Measurements from ENCODE around the gene RMND1. TPM values are rescaled to one million over a fixed set of nuclear protein-coding genes. Genes with fewer than 3 reads are reported as not detected.
"Not testable (repeated sequence)": the region's sequence is repeated elsewhere in the genome, so short reads cannot be mapped to it uniquely, and the experiment has no call there.

Gene RMND1
- polyA plus RNA-seq, 3 donors, result 43.9 to 49.1 (median 48.3) TPM

- no peak for DNase-seq
These were observed 24.0 kb upstream of the RMND1 start for GRCh38 chr6:151475653-151476523.

- DNase-seq, result no peak
These were observed 12.8 kb upstream of the RMND1 start for GRCh38 chr6:151464702-151465101.

GRCh38 chr6:151461673-151462072, 9.7 kb upstream of the RMND1 start:
- DNase-seq, result no peak

GRCh38 chr6:151455751-151456398, 3.9 kb upstream of the RMND1 start:
- not testable (repeated sequence) for DNase-seq

- DNase-seq, result no peak
These were observed 963 bp upstream of the RMND1 start for GRCh38 chr6:151452750-151453427.

- no peak for DNase-seq
These were observed 443 bp downstream of the RMND1 start for GRCh38 chr6:151451417-151451949.

GRCh38 chr6:151450928-151451327, 998 bp downstream of the RMND1 start:
- not testable (repeated sequence) for DNase-seq

- DNase-seq, result no peak
These were observed 3.3 kb downstream of the RMND1 start for GRCh38 chr6:151448623-151449022.

- DNase-seq, result no peak
These were observed 4.7 kb downstream of the RMND1 start for GRCh38 chr6:151447237-151447636.

GRCh38 chr6:151445482-151445881, 6.4 kb downstream of the RMND1 start:
- no peak for DNase-seq

- no peak for DNase-seq
These were observed 7.9 kb downstream of the RMND1 start for GRCh38 chr6:151443911-151444621.

- no peak for DNase-seq
These were observed 8.5 kb downstream of the RMND1 start for GRCh38 chr6:151443454-151443853.

- no peak for DNase-seq
These were observed 9.6 kb downstream of the RMND1 start for GRCh38 chr6:151442371-151442770.

- no peak for DNase-seq
These were observed 10.3 kb downstream of the RMND1 start for GRCh38 chr6:151441390-151442166.

- DNase-seq, result no peak
These were observed 11.0 kb downstream of the RMND1 start for GRCh38 chr6:151440930-151441329.

GRCh38 chr6:151440498-151440897, 11.4 kb downstream of the RMND1 start:
- DNase-seq, result no peak

- no peak for DNase-seq
These were observed 14.5 kb downstream of the RMND1 start for GRCh38 chr6:151437401-151437800.

GRCh38 chr6:151436802-151437201, 15.1 kb downstream of the RMND1 start:
- DNase-seq, result no peak

GRCh38 chr6:151436300-151436699, 15.6 kb downstream of the RMND1 start:
- DNase-seq, result no peak

GRCh38 chr6:151434369-151434768, 17.6 kb downstream of the RMND1 start:
- no peak for DNase-seq

GRCh38 chr6:151432651-151433050, 19.3 kb downstream of the RMND1 start:
- DNase-seq, result no peak

Data from renal pelvis (tissue), 4 donors.